GM03348 (cell line): ENCODE results near the gene EDA2R.

Experiments used
- DNase-seq: peaks from one replicate; pipeline ENCODE4 v3.0.0; 2012; ENCODE audit warnings: low spot score

The EDA2R gene, protein sequence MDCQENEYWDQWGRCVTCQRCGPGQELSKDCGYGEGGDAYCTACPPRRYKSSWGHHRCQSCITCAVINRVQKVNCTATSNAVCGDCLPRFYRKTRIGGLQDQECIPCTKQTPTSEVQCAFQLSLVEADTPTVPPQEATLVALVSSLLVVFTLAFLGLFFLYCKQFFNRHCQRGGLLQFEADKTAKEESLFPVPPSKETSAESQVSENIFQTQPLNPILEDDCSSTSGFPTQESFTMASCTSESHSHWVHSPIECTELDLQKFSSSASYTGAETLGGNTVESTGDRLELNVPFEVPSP

DNA sequence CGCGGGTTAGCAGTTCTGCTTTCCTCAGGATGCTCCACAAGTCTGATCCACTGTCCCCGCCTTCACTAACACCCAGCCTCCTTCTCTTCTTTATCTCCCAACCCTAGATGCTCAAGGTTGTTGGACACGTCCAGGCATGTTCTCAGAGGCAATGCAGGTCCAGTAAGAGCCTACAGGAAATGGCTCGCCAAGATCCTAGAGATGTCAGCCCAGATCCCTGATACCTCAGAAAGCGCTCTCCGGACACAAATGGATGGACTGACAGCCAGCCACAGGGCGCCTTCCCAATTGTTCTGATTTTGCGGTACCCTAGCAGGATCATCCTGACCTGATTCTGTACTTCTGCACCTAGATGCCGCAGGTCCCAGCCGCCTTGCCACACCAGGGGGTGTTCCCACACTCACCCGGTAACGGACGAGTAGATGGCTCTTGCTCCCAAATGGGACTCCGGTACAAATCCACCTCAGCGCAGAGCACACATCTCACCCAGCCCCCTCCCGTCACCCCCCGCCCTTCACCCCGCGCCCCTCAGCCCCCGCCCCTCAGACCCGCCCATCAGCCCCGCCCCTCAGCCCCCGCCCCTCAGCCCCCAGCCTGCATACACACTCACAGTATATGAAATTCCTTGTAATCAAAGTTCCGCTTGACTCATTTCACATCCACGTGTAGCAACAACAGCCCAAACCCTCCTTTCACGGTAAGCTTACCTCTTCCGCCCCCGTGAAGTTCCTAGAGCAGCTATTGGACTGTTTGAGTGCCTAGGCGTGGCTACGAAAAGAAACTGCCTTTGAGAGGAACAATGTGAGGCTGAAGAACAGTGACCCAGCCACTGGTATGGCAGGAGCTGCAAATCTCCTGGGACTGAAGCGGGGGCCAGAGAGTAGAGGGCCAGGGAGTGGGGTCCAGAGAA, at the start of gene EDA2R:
Gene EDA2R, minus strand, starts transcription at position 488 of the 910 bp plus-strand sequence. CDS start 23,058 bp downstream, outside the sequence.
- DNase-seq = peak; percentile 65

DNA sequence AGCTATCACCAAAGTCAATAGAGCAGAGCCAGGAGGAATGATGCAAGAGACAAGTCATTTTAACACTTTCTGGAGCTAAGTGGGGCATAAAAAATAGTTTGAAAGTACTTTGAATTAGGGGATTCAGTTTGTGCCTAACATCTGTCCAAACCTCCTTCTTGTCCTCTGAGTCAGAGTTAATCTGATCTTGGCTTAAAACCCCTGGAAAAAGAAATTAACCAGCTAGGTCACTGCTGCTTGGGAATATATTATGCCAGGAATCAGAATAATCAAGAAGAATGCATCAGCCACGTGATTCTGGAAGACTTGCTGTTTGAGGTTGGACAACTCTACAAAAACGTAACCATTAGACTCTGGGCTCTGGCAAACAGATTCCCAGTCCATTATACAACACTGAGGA, 45.3 kb upstream of the EDA2R start:
- DNase-seq = no peak

DNA sequence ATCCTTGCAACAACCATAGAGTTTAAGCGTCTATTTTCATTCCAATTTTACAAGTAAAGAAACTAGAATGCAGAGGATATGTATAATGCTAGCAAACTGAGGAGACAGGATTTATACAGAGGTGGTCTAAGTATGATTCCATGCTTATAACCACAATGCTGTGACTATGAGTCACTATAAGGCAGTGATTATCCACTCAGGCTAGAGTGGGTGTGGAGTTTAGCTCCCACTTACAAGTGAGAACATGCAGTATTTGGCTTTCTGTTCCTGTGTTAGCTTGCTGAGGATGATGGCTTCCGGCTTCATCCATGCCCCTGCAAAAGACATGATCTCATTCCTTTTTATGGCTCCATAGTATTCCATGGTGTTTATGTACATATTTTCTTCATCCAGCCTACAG, 41.6 kb upstream of the EDA2R start:
- no peak for DNase-seq

DNA sequence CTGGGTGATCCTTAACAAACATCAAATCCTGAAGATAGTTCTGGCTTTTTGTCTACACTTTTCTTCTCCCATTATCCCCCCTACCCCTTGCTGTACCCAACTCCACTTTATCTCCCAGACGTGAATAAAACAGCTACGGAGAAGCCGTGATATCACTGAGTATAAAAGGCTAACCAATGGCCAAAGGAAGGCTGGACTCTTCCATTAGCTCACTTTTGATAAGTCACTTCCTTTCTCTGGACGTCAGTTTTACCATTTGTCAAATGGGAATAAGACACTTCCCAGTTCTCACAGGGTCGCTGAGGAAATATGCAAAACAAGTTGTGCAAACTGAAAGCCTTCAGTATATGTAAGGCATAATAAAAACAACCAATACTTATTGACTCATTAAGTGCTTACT, 38.6 kb upstream of the EDA2R start:
- DNase-seq = no peak

DNA sequence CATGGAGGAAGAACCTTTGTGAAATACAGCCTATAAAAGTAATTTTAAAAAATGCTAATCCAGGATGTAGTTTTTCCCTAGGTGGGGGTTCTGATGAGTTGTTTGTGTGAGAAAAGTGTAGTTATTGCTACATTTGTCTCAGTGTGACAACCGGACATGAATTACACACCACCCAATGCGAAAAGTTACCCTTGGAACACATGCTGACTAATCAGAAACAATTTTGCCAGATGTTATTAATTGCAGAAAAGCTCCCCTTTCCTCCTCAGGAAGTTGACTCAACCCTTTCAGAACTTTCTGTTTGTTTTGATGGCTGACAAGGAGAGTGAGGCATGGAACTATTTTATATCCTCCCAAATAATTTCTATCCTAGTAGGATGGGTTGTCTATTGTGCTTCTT, 38.1 kb upstream of the EDA2R start:
- DNase-seq = peak; percentile 11

DNA sequence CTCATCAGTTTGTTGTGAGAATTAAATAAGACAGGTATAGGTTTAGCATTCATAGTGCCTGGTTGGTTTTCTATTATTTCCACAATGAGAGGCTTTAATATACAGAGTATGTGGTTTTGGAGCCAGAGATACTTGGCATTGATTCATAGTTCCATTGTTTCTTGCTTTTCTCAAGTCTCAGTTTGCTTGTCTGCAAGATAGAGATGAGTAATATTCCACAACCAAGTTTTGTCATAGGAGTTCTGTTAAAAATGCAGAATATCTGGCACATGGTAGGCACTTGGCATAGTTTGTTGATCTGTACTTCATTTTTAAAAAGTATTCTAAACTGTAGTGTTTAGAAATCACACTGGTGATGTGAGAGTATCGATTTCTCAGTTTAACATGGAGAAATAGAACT, 37.5 kb upstream of the EDA2R start:
- no peak for DNase-seq

DNA sequence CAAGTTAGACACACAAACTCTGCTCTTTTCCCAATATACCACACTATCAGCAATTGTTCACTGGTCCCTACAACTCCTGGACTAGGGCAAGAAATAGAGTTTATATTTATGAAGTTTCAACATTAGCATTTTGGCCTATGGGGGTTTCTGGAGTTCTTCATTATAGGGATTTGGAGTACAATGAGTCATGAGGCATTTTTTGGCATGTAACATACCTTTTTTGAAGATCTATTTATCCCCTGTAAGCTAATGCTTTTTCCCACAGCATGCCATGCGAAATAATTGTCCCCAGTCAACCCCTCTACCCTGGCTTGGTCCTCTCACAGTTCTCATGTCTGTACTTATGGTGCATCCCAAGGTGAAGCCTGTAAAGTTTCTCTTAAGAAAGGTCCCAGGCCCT, 36.7 kb upstream of the EDA2R start:
- no peak for DNase-seq

DNA sequence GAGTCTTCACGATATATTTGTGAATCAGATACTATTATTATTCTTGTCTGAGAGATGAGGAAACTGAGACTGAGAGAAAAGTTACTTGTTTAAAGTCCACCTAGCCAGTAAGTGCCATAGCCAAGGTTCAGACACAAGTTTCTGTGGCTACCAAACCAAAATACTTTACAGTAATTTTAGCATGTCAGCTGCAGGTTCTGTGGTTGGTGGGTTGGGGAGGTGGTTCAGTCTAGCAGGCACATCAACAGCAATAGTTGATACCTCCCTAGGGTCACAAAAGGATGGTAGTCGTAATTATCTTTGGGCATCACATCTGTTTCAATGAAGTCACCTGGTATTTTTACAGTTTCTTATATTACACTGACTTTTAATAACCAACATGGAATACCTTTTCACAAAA, 35.6 kb upstream of the EDA2R start:
- no peak for DNase-seq

DNA sequence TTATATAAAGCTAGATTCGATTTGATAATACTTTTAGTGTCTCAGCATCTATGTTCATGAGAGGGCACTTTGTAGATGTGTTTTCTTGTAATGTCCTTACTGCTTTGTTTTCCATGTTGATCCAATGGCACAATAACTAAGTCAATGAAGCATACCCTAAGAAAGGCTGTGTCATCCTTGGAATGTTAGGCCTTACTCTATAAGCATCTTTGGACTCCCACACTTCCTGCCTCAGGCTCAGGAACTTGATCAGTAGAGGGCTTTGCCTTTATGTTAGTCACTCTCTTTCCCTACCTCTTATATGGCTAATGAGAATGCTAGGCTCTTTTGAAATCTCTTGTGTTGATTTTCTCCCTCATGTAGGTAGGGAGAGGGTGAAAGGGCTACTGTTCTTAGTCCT, 33.2 kb upstream of the EDA2R start:
- DNase-seq = no peak

DNA sequence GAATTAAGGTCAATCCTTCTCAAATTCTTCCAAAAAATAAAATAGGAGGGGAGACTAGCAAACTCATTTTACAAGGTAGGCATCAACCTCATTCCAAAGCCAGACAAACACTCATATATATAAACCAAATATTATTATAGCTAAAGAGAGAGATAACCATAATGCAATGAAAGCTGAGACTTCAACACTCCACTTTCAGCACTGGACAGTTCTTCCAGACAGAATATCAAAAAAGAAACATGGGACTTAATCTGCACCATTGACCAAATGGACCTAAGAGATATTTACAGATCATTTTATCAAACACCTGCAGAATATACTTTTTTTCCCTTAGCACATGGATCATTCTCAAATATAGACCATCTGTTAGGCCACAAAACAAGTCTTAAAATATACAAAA, 15.5 kb upstream of the EDA2R start:
- DNase-seq = no peak

DNA sequence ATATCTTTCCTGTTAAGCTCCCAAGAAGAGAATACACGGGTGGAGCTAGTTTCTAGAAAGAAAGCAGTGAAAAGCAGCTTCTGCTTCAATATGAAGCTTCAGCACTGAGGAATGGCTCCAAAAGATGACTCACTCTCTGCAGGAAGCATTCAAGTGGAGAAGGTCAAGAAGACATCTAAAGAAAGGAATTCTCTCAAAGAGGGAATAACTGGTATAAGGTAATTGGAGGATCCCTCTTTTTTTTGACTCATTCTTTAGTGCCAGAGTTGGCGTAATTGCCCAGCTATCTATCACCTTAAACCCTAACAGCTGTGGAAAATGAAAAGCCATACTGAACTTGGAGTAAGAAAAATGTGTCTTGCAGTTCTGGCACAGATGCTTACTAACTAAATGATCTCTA, 3.5 kb downstream of the EDA2R start:
- DNase-seq = peak; percentile 36

DNA sequence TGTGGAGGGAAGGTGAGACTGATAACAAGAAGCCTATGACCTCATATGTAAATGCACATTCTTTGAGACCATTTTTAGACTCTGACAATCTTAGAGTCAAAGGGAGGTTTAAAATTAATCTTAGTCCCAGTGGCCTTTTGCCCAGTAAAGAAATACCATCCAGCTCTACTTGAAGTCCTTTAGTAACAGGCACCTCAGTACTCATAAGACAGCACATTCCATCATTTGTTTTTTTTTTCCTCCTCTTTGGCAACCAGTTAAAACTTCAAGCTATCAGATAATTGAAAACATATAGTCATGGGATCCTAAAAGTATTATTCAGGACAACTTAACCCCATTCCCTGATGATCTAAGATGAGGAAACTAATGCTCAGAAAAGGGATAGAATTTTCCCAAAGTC, 4.6 kb downstream of the EDA2R start:
- DNase-seq = no peak

DNA sequence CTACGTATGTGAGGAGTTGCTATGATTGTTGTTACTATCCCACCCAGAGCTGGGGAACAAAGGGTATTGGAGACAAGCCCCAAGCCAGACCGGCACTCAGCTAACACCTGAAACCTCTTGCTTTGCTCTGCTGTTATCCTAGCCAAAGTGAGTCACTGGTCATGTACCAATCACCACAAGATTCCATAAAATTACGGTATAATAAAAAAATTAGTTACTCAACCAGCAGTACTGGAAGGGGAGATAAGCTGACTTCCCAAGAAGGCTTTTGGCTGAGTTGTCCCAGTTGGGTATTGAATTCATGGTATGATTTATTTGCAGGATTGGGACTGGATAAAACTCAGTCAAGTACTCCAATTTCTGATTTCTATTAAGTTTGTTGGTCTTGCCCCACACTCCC, 5.3 kb downstream of the EDA2R start:
- peak; percentile 7 for DNase-seq

DNA sequence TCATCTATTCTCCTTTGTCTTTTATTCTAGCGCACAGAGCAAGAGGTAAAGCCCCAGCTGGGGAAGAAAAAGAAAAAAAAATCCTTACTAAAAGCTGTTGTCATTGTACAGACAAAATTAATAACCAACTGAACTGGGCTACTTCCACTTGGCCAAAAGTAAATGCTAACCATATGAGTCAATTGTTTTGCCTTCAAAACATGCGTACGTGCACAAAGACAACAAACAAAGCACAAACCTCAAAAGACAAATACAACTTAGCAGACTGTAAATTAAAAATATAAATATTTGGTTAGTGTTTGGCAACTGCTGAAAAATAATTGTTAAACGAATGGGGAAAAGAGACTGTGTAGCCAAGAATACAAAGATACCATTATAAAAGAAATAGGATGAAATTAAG, 5.9 kb downstream of the EDA2R start:
- DNase-seq = no peak

DNA sequence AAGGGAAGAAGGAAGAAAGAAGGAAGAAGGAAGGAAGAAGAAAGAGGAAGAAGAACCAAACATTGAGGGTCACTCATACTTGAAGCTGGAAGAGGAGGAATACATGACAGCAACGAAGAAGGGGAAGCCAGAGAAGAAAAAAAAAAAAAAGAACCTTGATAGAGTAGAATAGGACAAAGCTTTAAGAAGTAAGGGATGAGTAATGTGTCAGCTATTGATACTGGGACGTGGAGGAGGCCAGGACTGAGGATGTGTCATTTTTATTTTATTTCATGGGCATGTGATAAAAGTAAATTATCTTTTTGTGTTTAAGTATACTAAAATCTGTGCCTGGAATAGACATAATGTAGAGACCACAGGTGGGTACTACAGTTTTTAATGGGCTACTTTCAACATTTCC, 6.4 kb downstream of the EDA2R start:
- peak; percentile 26 for DNase-seq

DNA sequence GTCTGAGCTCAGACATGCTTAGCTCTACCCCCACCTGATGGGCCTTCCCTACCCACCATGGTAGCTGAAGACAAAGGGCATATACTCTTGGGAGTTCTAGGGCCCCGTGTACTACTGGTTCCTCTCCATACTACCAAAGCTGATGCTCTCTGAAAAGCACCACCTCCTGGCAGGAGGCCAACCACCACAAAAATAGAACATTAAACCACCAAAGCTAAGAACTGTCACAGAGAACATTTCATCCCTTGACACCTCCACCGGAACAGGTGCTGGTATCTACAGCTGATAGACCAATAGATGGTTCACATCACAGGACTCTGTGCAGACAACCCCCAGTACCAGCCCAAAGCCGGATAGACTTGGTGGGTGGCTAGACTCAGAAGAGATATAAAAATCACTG, 13.4 kb downstream of the EDA2R start:
- DNase-seq = no peak

DNA sequence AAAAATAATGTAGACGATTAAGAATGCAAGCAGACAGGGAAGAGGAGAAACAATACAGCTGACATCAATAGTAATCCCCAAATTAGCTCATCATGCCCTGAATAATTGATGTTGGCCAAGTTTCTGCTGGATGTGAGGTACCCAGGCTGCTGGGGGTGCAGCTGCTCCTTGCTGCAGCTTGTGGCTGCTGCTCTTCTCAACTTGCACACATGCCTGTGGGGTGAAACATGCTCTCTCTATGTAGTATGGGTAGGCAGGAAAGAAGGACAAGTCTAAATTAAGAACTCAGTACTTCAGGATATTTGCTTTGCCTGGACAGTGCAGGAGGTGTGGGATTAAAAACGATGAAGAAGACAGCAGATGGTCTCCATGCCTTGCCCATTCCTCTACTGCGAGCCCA, 16.7 kb downstream of the EDA2R start:
- DNase-seq = no peak

DNA sequence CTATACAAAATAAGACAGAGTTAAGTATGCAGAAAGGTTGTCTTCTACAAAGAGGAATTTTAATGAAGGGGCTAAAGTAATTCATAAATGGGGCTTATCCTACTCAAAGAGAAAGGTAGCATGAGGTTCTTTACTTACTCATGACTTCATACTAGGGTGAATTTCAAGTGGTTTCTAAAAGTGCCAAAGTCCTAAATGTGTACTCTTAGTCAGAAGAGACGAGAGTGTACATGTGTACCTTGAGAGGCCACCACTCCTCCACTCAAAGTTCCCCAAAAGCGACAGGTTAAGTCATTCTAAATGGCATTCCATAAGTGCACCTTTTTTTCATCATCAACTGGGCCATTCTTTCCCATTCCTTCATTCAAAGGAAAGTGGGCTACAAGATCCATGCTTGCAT, 21.9 kb downstream of the EDA2R start:
- no peak for DNase-seq

DNA sequence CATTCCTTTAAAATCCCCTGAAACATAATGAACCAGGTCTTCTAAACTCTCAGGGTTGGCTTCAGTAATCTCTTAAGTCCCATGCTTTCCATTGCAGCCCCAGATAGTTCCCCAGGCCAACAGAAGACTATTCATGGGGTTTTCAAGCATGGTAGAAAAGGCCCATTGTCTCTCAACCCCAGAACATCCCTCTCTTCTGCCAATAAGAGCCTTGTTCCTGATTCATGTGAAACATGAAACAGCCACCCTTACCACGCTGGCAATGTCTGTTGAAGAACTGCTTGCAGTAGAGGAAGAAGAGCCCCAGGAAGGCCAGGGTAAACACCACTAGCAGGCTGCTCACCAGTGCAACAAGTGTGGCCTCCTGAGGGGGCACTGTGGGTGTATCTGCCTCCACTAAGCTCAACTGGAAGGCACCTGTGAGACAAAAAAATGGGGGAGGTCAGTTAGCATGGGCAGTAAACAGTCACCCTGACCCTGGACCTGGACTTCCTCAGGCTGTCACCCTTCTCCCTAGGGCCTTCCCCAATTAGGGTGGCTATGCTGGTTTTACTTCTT, 36.4 kb downstream of the EDA2R start:
- DNase-seq = no peak

DNA sequence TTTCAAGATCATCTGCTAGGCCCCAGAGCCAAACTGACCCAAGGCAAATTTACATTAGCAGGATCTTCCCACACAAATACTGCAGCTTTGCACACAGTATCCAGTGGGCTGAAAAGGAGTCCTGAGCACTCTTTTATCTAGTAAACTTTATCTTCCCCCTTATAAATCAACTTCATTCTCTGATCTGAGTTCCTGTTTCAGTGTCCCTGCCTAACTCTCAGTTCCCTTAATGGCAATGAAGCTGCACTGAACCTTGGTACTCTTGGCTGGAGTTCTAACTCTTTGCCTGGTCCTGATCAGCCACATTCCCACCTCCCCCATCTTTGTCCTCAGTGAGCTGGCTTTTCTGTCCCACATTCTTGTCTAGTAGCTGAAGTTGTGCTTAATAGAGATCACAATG, 37.4 kb downstream of the EDA2R start:
- no peak for DNase-seq

DNA sequence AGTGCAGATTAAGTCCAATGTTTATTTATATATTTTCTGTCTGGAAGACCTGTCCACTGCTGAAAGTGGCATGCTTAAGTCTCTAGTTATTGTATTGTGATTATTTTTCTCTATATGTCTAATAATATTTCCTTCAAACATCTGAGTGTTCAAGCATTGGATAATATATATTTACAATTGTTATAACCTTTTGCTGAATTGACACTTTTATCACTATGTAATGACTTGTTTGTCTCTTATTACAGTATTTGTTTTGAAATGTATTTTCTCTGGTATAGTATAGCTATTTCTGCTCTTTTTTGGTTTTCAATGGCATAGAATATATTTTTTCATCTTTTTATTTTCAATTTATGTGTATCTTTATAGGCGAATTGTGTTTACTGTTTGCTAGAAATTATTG, 59.7 kb downstream of the EDA2R start:
- no peak for DNase-seq

DNA sequence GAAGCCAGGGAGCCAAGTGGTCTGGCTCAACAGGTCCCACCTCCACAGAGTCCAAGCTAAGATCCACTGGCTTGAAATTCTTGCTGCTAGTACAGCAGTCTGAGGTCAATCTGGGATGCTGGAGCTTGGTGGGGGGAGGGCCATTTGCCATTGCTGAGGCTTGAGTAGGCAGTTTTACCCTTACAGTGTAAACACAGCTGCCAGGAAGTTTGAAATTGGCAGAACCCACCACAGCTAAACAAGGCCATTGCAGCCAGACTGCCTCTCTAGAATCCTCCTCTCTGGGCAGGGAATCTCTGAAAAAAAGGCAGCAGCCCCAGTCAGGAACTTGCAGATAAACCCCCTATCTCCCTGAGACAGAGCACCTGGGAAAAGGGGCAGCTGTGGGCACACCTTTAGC, 84.9 kb downstream of the EDA2R start:
- DNase-seq = no peak

DNA sequence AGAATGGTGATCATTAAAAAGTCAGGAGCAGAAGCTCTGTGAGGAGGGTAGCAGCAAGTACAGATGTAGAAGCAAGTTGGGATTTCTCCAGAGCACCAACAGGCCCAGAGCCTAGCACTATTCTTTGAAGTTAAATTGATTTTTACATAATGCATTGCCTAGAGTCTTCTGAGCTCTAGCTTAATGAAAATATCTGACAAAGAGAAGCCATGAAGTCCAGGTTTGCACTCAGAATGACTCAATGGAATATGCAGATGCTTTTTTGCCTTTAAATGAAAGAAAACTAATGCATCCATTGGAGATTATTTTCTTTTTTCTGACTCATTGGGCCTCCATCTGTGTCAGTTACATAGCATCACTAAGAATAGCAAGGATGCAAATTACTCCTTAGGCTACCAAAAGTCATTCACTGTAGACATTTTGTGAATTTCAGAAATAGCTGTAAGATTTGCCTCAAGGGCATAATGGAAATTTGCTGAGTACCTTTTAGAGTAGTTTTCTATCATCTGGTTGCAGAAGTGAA, 91.0 kb downstream of the EDA2R start:
- DNase-seq = no peak
